Sigmoid colon (tissue), 4 donors: ENCODE data around the gene HTR1E.

Source experiments
- POLR2AphosphoS5 ChIP-seq, 4 donors: sonication (generic); formaldehyde crosslinking; IDR thresholded peaks; one replicate each; pipeline ENCODE4 v1.6.1; 2017; ENCODE audit warnings: antibody characterized with exemption in 4 of 4
- TF ChIP-seq, protein P1 (sequence below), 4 experiments: fragments of 450-650 bp in 3 of 4; fragments of 200-600 bp in 1 of 4; IDR thresholded peaks; one replicate each; pipeline ENCODE4 v1.5.1; 2016 to 2019; ENCODE audit warnings: antibody characterized with exemption in 4 of 4, mild to moderate bottlenecking in 3 of 4, moderate library complexity in 2 of 4

DNA sequence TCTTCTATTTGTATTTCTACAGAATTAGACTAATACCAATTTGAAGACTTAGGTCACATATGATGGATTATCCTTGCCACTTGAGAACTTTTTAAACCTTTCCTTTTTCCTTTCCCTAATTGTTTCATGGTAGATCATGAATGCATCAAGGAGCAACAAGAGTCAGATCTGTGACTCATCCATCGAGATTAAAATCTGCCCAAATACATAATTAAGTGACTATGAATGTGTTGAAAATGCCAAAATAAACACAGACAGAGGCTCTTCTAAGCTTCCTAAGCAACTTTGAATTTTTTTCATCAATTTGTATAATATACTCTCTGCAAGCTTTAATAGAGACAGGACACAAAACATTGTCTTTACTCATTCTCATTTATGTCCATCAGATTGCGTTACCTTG is 23.5 kb upstream of the HTR1E start:
- TF ChIP-seq, protein P1, sequence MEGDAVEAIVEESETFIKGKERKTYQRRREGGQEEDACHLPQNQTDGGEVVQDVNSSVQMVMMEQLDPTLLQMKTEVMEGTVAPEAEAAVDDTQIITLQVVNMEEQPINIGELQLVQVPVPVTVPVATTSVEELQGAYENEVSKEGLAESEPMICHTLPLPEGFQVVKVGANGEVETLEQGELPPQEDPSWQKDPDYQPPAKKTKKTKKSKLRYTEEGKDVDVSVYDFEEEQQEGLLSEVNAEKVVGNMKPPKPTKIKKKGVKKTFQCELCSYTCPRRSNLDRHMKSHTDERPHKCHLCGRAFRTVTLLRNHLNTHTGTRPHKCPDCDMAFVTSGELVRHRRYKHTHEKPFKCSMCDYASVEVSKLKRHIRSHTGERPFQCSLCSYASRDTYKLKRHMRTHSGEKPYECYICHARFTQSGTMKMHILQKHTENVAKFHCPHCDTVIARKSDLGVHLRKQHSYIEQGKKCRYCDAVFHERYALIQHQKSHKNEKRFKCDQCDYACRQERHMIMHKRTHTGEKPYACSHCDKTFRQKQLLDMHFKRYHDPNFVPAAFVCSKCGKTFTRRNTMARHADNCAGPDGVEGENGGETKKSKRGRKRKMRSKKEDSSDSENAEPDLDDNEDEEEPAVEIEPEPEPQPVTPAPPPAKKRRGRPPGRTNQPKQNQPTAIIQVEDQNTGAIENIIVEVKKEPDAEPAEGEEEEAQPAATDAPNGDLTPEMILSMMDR (IDR thresholded peaks at IDR 0.05): no peak
- TF ChIP-seq POLR2AphosphoS5 (IDR thresholded peaks at IDR 0.05): no peak
